ENCODE results near the gene BCAS3. TPM values are rescaled to one million over a fixed set of nuclear protein-coding genes. Genes with fewer than 3 reads are reported as not detected.

BCAS3 gene
- total and polyA plus RNA-seq, 10 donors: 3.7 to 56.0 (median 42.3) TPM

- no peak overlapping the region for H3K4me3 ChIP-seq
- intact Hi-C loops (cut with DNase I; ENCODE audit: low total_unique reads): no loop called here
These were observed 66.1 kb downstream of the BCAS3 start for GRCh38 chr17:60743799-60744198.

GRCh38 chr17:60744355-60744966 lies 66.8 kb downstream of the BCAS3 start:
- no peak for DNase-seq
- WGBS, 5 donors: 70 to 85% (median 75%) methylated on average over 3 of the region's 3 CpGs
- no peak for TF ChIP-seq POLR2AphosphoS5 (IDR thresholded peaks at IDR 0.05)
- no peak for TF ChIP-seq POLR2A (IDR thresholded peaks at IDR 0.05)
- TF ChIP-seq CTCF (IDR thresholded peaks at IDR 0.05 in 8 of 11, conservative IDR thresholded peaks at IDR 0.05 in 3 of 11): no peak
- Histone ChIP-seq H3K4me3 (no peak overlapping the region), H3K9me3 (peaks cover 0 to under 1% (median 0%) of the 10 kb centered on the region in 8 donors), H3K27ac (no peak overlapping the region), H3K36me3 (peaks cover 0 to 12% (median 0%) of the 10 kb centered on the region in 6 donors), H3K27me3 (replicated peaks in 1 of 7) (no peaks in the 10 kb centered on the region), H3K4me1 (no peaks in the 10 kb centered on the region)
- intact Hi-C loops (cut with DNase I; ENCODE audit: low total_unique reads): no loop called here

More at GRCh38 chr17:60743799-60744198, 66.1 kb downstream of the BCAS3 start:
- Histone ChIP-seq H3K36me3 (peaks cover 0 to 9% (median 0%) of the 10 kb centered on the region in 6 donors), H3K4me1 (no peaks in the 10 kb centered on the region), H3K27ac (no peak overlapping the region), H3K27me3 (replicated peaks in 1 of 7) (no peaks in the 10 kb centered on the region), H3K9me3 (no peaks in the 10 kb centered on the region)
- no peak for DNase-seq
- 54 to 73% (median 69%) methylated on average over 5 of the region's 5 CpGs for WGBS, 5 donors
- TF ChIP-seq CTCF (IDR thresholded peaks at IDR 0.05 in 8 of 11, conservative IDR thresholded peaks at IDR 0.05 in 3 of 11): no peak
- no peak for TF ChIP-seq POLR2A (IDR thresholded peaks at IDR 0.05)
- no peak for TF ChIP-seq POLR2AphosphoS5 (IDR thresholded peaks at IDR 0.05)

GRCh38 chr17:60745544-60745943 lies 67.9 kb downstream of the BCAS3 start:
- no peaks in the 10 kb centered on the region for H3K4me1 ChIP-seq
- no peaks in the 10 kb centered on the region for H3K27me3 ChIP-seq (replicated peaks in 1 of 7)
- no peak for DNase-seq
- intact Hi-C loops (cut with DNase I; ENCODE audit: low total_unique reads): no loop called here
- WGBS, 5 donors: 89 to 99% (median 93%) methylated on average over 2 of the region's 2 CpGs
- H3K4me3 ChIP-seq: no peak overlapping the region
- peaks cover 0 to 11% (median 7%) of the 10 kb centered on the region in 8 donors for H3K9me3 ChIP-seq
- H3K27ac ChIP-seq: no peak overlapping the region
- H3K36me3 ChIP-seq: peaks cover 0 to 16% (median 0%) of the 10 kb centered on the region in 6 donors
- TF ChIP-seq POLR2A (IDR thresholded peaks at IDR 0.05) (no peak), POLR2AphosphoS5 (IDR thresholded peaks at IDR 0.05) (no peak), CTCF (IDR thresholded peaks at IDR 0.05 in 8 of 11, conservative IDR thresholded peaks at IDR 0.05 in 3 of 11) (no peak)

GRCh38 chr17:60747069-60747808 lies 69.6 kb downstream of the BCAS3 start:
- 83 to 89% (median 84%) methylated on average over 5 of the region's 5 CpGs for WGBS, 5 donors
- intact Hi-C loops (cut with DNase I; ENCODE audit: low total_unique reads): no loop called here
- no peak for DNase-seq

More at GRCh38 chr17:60747069-60747808, 69.6 kb downstream of the BCAS3 start:
- no peaks in the 10 kb centered on the region for H3K4me1 ChIP-seq
- H3K36me3 ChIP-seq: peaks cover 0 to 16% (median 0%) of the 10 kb centered on the region in 6 donors
- H3K4me3 ChIP-seq: no peak overlapping the region
- H3K27ac ChIP-seq: no peak overlapping the region
- no peaks in the 10 kb centered on the region for H3K27me3 ChIP-seq (replicated peaks in 1 of 7)
- no peak for TF ChIP-seq POLR2AphosphoS5 (IDR thresholded peaks at IDR 0.05)
- H3K9me3 ChIP-seq: peaks cover 0 to 17% (median 10%) of the 10 kb centered on the region in 8 donors

All from spleen (tissue), 11 donors.